ENCODE data around the gene SLIT3.

The SLIT3 gene

DNA sequence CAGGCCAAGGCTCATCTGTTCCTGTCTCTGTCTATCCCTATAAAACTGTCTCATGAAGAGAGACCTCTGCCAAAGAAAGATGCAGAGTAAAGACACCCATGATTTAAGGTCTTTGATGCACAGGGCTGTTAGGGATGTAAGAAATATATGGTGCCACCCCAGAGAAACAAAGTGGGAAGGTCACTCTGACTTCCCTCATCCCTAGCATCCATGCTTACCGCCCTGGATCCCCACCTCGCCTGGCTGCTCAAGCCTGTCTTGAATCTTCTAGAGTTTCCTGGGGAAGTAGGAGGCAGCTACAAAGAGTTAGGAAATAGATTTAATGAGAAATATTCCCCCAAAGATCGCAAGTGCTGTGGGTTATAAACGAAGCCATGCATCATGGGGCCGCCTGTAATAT is 349.2 kb downstream of the SLIT3 start:
- DNase-seq: no peak

DNA sequence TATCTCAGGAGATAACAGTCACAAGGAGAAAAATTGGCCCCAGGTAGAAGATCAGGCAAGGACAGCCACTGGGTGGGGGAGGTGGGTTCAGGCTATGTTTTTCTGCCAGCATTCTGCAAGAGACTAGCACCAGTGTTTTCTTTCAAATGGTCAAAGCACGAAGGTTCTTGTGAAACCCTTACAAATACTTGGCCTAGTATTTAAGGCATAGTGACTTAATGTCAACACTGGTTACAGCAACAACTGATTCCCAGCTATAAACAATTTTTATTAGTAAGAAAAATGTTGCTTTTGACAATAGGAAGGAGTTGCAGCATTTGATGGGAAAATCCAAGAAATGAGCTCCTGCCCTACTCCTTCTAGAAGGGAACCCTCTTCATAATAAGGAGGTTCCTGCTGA is 349.6 kb downstream of the SLIT3 start:
- DNase-seq: no peak

DNA sequence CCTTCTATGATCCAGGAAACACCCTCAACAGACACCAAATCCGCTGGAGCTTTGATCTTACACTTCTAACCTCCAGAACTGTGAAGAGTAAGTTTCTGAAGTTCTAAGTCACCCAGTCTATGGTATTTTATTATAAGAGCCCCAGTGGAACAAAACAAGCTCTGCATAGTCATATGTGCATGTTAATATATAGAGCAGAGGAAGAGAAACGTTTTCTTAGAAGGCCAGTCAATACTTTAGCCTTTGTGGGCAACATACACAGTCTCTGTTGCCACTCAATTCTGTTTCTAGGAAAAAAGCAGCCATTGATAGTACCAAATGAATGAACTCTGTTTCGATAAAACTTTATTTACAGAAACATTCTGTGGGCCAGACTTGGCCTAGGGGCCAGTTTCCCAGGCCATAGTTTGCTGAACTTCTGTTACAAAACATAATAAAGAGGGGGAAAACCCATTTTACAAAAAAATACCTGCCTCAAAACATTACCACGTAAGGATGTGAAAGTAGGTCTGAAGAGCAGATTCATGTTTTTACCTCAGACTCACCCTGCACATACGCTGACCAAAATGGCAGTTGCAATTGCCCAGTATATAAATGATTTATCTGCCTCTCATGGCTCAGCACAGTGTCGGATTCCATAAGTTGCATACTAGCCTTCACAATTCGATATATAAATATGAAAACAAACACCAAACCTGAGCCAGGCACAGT is 350.5 kb downstream of the SLIT3 start:
- no peak for DNase-seq

- DNase-seq: no peak
These were observed 352.2 kb downstream of the SLIT3 start for GRCh38 chr5:168948746-168949145.

DNA sequence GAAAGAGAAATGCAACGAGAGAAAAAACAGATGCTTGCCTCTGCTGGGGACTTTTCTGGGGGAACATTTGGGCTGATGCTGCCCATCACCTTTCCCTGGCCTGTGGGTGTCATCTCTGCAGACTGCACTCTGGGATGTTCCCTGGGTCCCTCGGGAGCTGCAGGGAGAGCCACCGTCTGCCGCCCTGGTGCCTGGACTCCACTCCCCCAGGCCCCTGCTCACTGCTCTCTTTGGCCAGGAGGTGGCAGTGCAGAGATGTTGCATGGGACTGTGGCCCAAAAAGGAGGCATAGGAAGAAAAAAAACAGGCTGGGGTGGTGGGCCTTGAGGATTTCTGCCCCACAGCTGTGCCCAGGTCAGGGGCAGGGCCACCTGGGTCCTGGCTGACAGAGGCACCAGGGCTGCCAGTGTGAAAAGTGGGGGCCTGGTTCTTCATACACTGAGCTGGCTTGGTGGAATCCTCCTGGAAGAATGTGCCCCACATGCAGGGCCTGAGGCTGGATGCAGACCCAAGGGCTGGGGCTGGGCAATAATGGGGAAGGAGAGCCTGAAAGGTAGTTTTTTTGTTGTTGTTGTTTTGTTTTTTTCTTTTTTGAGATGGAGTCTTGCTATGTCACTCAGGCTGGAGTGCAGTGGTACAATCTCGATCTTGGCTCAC is 353.6 kb downstream of the SLIT3 start:
- DNase-seq: peak; percentile 60

DNA sequence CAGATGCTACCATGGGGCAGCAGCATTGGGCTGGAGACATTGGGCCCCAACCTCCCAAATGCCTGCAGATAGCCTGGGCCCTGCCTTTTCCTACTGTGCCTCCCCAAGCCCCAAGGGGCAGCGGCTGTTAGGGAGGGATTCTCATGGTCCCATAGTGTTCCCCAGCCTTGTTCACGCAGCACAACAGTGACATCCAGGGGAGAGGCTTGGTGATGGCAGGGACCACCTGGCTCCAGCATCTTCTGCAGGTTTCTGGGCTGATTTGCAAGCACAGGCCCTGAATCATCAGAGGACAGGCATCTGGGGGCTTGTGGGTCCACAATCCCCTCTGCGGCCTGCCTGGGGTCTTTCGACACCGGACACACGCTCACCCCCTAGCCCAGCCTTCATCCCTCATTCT is 354.6 kb downstream of the SLIT3 start:
- DNase-seq: peak; percentile 15

GRCh38 chr5:168944004-168944403 is 356.9 kb downstream of the SLIT3 start:
- DNase-seq: no peak

DNA sequence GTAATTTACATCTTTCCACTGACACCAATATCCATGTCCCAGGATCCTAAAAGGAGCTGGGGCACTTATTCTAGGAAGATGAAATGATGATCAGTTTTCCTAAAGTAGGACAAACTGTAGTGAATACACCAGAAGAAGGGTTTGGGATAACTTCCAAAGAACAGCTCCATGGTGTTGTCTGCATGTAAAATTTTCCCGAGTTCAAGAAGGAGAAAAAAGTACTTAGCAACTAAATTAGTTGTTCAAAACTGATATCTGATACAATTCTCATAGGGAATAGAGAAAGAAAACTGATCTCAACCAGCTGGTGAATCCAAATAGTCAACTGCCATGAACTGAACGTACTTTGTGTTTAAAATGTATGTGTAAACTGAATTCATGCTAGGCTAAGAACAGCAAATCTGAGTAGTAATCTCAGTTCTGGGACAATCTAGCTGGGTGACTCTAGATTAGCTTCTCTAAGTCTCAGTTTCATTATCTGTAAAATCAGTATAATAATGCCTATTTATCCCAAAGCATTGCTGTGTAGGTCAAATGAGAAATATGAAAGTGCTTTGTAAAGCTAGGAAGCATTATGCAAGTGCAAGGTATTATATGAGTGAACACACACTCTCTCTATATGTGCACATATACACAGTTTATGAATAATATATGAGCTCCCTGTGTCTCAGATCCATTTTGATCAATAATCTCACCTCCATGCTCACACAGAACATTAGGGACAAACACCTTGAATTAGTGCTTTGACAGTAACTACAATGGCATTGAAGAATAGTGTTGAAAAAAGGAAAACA is 357.7 kb downstream of the SLIT3 start:
- no peak for DNase-seq

- no peak for DNase-seq
These were observed 359.0 kb downstream of the SLIT3 start for GRCh38 chr5:168941901-168942300.

GRCh38 chr5:168940712-168941111 is 360.2 kb downstream of the SLIT3 start:
- no peak for DNase-seq

- DNase-seq: no peak
These were observed 360.9 kb downstream of the SLIT3 start for GRCh38 chr5:168939887-168940544.

DNA sequence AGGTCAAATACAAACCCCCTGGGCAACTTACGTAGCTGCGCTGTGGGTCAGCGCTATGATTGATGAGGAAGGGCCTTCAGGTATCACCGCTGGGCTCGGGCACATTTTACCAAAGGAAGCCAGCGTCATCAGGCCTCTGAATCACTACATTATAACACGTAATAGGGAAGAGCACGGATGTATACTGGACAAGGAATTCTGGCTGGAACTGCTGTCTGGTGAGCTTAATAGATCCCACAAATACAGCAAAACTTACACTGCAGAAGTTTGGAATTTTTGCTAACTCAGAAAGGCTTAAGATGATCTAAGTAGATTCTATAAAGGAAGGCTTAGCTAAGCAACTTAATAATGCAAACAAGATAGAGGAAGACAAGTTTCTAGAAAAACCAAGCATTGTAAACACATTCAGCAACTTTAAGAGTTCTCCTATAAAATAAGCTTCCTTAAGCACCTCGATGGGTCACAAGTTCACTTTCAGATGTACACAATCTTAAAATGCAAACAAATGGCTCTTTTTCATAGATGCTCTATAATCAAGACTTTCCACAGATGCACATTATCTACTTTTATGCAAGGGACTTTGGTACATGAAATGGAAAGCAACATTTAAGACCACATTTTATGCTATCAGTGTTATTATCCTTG is 361.7 kb downstream of the SLIT3 start:
- DNase-seq: no peak

DNA sequence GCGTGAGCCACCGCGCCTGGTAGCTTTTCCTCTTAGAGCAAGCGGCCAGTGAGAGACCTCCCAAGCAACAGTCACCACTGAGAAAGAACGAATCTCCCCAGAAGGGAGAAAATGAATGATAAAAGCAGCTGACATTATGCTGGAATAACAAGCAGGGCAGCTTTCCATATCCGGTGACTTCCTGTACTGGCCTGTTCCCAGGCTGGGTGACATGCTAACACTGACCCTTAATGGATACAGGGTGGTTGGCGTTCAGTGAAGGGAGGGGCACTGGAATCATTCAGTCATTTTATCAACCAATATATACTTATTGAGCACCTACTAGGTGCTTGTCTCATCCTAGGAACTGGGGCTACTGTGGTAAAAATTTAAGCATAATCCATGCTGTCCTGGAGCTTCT is 364.4 kb downstream of the SLIT3 start:
- DNase-seq: no peak

GRCh38 chr5:168935183-168935582 is 365.8 kb downstream of the SLIT3 start:
- peak; percentile 23 for DNase-seq

- peak; percentile 15 for DNase-seq
These were observed 366.8 kb downstream of the SLIT3 start for GRCh38 chr5:168934169-168934568.

GRCh38 chr5:168932400-168933189 is 368.3 kb downstream of the SLIT3 start:
- no peak for DNase-seq

GRCh38 chr5:168931638-168932345 is 369.1 kb downstream of the SLIT3 start:
- peak; percentile 80 for DNase-seq

GRCh38 chr5:168929656-168930055 is 371.3 kb downstream of the SLIT3 start:
- DNase-seq: no peak

GRCh38 chr5:168925160-168925559 is 375.8 kb downstream of the SLIT3 start:
- DNase-seq: no peak

GRCh38 chr5:168921147-168921866 is 379.6 kb downstream of the SLIT3 start:
- DNase-seq: no peak
